H7 (cell line): ENCODE measurements around the gene EYS. TPM values are rescaled to one million over a fixed set of nuclear protein-coding genes. Genes with fewer than 3 reads are reported as not detected.

Source experiments
- DNase-seq: peaks from one replicate; pipeline ENCODE4 v3.0.0; 2012
- H3K27me3 ChIP-seq: 2 replicates; pipeline ENCODE4 v1.6.0; 2011; ENCODE audit warnings: mild to moderate bottlenecking, low read length; ENCODE audit not compliant: control insufficient read depth, insufficient read depth
- H3K36me3 ChIP-seq: replicated peaks from 2 replicates; pipeline ENCODE4 v1.5.1; 2011; ENCODE audit warnings: low read length; ENCODE audit not compliant: control insufficient read depth, insufficient read depth
- H3K4me3 ChIP-seq: 2 replicates; pipeline ENCODE4 v1.5.1; 2011; ENCODE audit warnings: low read depth, mild to moderate bottlenecking, control low read depth, low read length, moderate library complexity; ENCODE audit not compliant: insufficient read depth
- total RNA-seq: library from RNA; depleted of rRNA; stranded (reverse); fragments of >200 nt; shearing (Covaris generic); gene quantifications from 2 replicates; pipeline ENCODE4 v1.2.3, GENCODE V29; 2014

Gene EYS
- total RNA-seq, 1 experiment from 2014 or later: 0.10 TPM

GRCh38 chr6:64777941-64778785 lies 928.9 kb downstream of the EYS start:
- Histone ChIP-seq H3K27me3 (no peaks in the 10 kb centered on the region), H3K4me3 (no peak overlapping the region), H3K36me3 (no peaks in the 10 kb centered on the region)
- no peak for DNase-seq

GRCh38 chr6:64776359-64776758 lies 930.7 kb downstream of the EYS start:
- no peaks in the 10 kb centered on the region for H3K27me3 ChIP-seq
- no peaks in the 10 kb centered on the region for H3K36me3 ChIP-seq
- H3K4me3 ChIP-seq: no peak overlapping the region
- no peak for DNase-seq

DNA sequence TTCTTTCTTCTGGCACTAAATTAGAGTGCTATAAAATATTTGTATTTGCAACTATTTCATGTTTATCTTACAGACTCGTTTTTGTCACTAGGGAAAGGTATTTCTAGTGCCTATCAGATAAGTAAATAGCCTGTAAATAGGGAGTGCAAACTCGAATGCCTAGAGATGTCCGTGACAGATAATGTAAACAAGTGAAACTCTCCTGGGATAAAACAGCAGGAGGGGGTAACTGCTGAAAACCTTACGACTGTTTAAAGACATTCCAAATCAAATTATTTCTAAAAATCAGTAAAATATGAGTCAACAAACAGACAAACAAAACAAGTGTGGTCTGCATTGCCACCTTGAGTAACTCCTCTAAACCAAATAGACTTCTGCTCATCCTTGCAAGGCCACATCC lies 932.1 kb downstream of the EYS start:
- H3K4me3 ChIP-seq: no peak overlapping the region
- no peaks in the 10 kb centered on the region for H3K27me3 ChIP-seq
- DNase-seq: no peak
- H3K36me3 ChIP-seq: no peaks in the 10 kb centered on the region

DNA sequence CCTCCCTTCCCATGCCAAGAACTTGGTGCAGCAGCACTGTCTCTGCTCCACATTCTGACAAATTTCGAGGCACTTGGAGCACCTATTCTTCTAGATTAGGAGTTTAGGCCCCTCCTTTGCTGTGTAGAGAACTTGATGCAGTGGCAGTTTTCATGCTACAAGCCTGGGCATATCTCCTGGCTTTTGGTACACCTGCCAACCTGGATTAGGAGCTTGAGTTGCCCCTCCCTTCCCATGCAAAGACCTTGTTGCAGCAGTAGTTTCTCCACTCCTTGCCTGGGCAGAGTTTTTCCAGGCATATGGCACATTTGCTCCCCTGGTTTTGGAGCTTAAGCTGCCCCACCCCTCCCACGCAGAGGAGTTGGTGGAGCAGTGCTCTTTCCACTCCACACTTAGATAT lies 956.1 kb downstream of the EYS start:
- no peak for DNase-seq
- H3K27me3 ChIP-seq: no peaks in the 10 kb centered on the region
- no peak overlapping the region for H3K4me3 ChIP-seq
- H3K36me3 ChIP-seq: no peaks in the 10 kb centered on the region

- no peaks in the 10 kb centered on the region for H3K27me3 ChIP-seq
- no peak for DNase-seq
Observed at GRCh38 chr6:64737418-64737817, 969.6 kb downstream of the EYS start.

GRCh38 chr6:64736421-64736950 lies 970.5 kb downstream of the EYS start:
- H3K4me3 ChIP-seq: no peak overlapping the region
- no peaks in the 10 kb centered on the region for H3K36me3 ChIP-seq
- H3K27me3 ChIP-seq: no peaks in the 10 kb centered on the region
- DNase-seq: no peak

More at GRCh38 chr6:64737418-64737817, 969.6 kb downstream of the EYS start:
- H3K4me3 ChIP-seq: no peak overlapping the region
- H3K36me3 ChIP-seq: no peaks in the 10 kb centered on the region

- no peak for DNase-seq
- no peaks in the 10 kb centered on the region for H3K27me3 ChIP-seq
- H3K36me3 ChIP-seq: no peaks in the 10 kb centered on the region
- no peak overlapping the region for H3K4me3 ChIP-seq
Observed at GRCh38 chr6:64733433-64733832, 973.6 kb downstream of the EYS start.

DNA sequence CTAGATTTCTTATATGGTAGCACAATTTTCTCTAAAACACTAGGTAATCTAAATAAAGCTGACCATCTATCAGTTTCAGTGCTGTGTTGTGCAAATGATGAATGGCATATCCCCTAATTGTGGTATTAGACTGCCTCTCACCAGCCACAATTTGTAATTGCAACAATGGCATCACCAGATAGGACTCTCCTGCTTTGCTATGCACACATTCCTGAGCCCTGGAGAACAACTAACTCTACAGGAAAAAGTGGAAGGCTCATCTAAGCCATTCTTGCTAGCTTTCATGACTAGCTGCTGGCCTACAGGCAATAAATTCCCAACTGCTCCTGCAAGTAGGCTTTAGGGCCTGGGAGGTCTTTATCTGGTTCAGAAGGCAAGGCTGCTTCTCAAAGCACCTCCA lies 974.1 kb downstream of the EYS start:
- H3K36me3 ChIP-seq: no peaks in the 10 kb centered on the region
- DNase-seq: no peak
- H3K4me3 ChIP-seq: no peak overlapping the region
- no peaks in the 10 kb centered on the region for H3K27me3 ChIP-seq

- Histone ChIP-seq H3K4me3 (no peak overlapping the region), H3K27me3 (no peaks in the 10 kb centered on the region), H3K36me3 (no peaks in the 10 kb centered on the region)
- no peak for DNase-seq
Observed at GRCh38 chr6:64729522-64729921, 977.5 kb downstream of the EYS start.

DNA sequence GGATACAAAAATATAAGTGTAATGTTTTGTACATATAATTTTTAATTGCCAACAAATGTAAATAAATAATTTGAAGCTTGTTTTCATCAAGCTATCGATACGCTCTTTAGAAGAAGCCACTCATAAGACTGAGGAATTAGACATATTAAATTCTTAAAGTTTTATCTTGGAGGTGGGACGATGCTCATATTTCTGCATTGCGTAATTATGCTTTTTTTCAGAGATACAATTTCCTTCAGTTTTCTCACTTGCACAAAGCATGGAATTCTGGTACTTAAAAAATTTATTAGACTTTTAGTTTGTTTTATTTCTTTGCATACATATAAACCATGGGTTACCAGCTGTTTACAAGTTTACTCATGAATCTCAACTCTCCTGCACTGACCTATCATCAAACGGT lies 980.0 kb downstream of the EYS start:
- Histone ChIP-seq H3K36me3 (no peaks in the 10 kb centered on the region), H3K27me3 (no peaks in the 10 kb centered on the region), H3K4me3 (no peak overlapping the region)
- DNase-seq: no peak

GRCh38 chr6:64724091-64724490 lies 982.9 kb downstream of the EYS start:
- Histone ChIP-seq H3K4me3 (no peak overlapping the region), H3K27me3 (no peaks in the 10 kb centered on the region; the same call in 1 of the 2 replicates), H3K36me3 (no peaks in the 10 kb centered on the region)
- DNase-seq: no peak

DNA sequence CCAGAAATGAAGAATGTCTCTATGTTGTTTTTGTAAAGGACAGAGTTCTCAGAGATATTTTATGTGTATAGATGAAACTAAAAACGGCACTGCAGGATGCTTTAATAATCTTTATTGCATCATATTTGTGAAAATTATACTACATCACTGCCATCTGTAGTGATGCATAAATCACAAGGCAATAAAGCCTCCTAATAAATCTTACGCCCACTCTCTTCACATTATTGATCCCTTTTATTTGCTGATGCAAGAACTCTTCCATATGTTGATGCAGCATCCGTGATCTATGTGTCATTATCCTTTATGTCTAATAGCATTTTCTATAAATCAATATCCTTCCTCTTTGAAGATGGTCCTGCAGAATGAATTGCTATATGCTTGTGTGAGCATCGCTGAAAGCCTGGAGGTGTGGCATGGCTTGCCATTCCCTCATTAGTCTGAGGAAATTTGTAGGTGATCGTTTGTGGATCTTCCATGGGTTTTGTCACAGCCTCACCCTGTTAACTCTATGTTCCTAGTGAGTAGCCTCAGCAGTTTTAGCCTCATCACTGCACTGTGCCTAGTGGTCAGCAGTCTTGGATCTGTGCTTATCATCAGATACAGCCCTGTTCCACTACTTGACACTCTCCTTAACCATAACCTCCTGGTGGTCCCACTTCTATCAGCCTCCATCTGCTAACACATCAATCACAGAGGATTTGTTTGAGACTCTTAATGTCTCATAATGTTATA lies 983.5 kb downstream of the EYS start:
- DNase-seq: no peak
- no peaks in the 10 kb centered on the region; the same call in 1 of the 2 replicates for H3K27me3 ChIP-seq
- H3K36me3 ChIP-seq: no peaks in the 10 kb centered on the region
- no peak overlapping the region for H3K4me3 ChIP-seq

- no peaks in the 10 kb centered on the region for H3K36me3 ChIP-seq
- DNase-seq: no peak
- H3K4me3 ChIP-seq: no peak overlapping the region
- no peaks in the 10 kb centered on the region; the same call in 1 of the 2 replicates for H3K27me3 ChIP-seq
Observed at GRCh38 chr6:64721865-64722264, 985.2 kb downstream of the EYS start.

- Histone ChIP-seq H3K4me3 (no peak overlapping the region), H3K36me3 (no peaks in the 10 kb centered on the region), H3K27me3 (no peaks in the 10 kb centered on the region; the same call in 1 of the 2 replicates)
- DNase-seq: no peak
Observed at GRCh38 chr6:64717281-64717680, 989.7 kb downstream of the EYS start.

DNA sequence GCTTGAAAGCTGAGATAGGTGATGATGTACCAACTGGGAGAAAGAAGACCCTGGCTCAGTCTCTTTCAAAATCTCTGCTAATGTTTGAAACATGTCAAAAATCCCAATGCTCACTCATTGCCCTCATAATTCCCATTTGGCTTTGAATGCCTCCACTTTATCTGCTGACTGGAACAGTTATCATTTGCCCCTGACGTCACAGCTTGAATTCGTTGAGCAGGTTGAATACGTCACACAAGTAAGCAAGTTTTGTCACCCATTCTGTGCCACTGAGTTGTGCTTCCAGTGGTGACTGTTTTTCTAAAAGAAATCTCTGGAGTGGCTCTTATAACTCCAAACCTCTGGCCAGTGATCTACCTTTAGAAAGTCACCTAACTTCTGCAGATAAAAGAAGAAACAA lies 991.4 kb downstream of the EYS start:
- DNase-seq: no peak
- Histone ChIP-seq H3K4me3 (no peak overlapping the region), H3K36me3 (no peaks in the 10 kb centered on the region), H3K27me3 (no peaks in the 10 kb centered on the region; the same call in 1 of the 2 replicates)
